Mucosa of descending colon (tissue), 3 donors: ENCODE measurements around the gene RXRA. TPM values are rescaled to one million over a fixed set of nuclear protein-coding genes. Genes with fewer than 3 reads are reported as not detected.

Experiments
- ATAC-seq: fragments of 200-7000 bp; cut with Tn5 transposase; one replicate; pipeline ENCODE4 v1.9.1; 2020; ENCODE audit warnings: mild to moderate bottlenecking, moderate library complexity
- DNase-seq, 3 donors: peaks; one replicate each; pipeline ENCODE4 v3.0.0-alpha.2; 2020
- H3K36me3 ChIP-seq: fragments of 200-600 bp; one replicate; pipeline ENCODE4 v1.8.0; 2021; ENCODE audit warnings: low read depth, mild to moderate bottlenecking
- H3K4me1 ChIP-seq: fragments of 200-600 bp; one replicate; pipeline ENCODE4 v1.8.0; 2021; ENCODE audit warnings: low read depth, mild to moderate bottlenecking
- H3K4me3 ChIP-seq: fragments of 200-600 bp; one replicate; pipeline ENCODE4 v1.8.0; 2021; ENCODE audit warnings: mild to moderate bottlenecking
- H3K9me3 ChIP-seq: fragments of 200-600 bp; one replicate; pipeline ENCODE4 v1.8.0; 2021; ENCODE audit warnings: mild to moderate bottlenecking
- intact Hi-C, 2 donors: fragments of 100-400 bp; cut with DNase I in 1 of 2; cut with micrococcal nuclease in 1 of 2; formaldehyde crosslinking; loops; one replicate each; pipeline versions ENCODE4 v1.11.0 to v1.11.1; 2022; cut with DNase I, micrococcal nuclease
- total RNA-seq, 3 donors: library from RNA; stranded (reverse); fragmentation: NEBNext Ultra II Directional in 2 of 3; extraction: Animal tissue kit (Norgen Biotek cat#: 25700) in 2 of 3; gene quantifications; one replicate each; pipeline versions ENCODE4 v1.2.1 to v1.2.4, GENCODE V29; 2021 to 2023
- TF ChIP-seq, protein P1 (sequence below): fragments of 200-600 bp; IDR thresholded peaks from one replicate; pipeline ENCODE4 v1.8.0; 2022; ENCODE audit warnings: antibody characterized with exemption, mild to moderate bottlenecking
- donor health status: DM: no; HTN: no; CAD: no; lungs with moderate emphysema.
- donor health status: DM: no; HTN: no; CAD: no.
- donor health status: DM: no; HTN: yes; CAD: no.

The RXRA gene
- total RNA-seq, 3 donors from 2014 or later, result 75.2 to 101 (median 85.3) TPM

DNA sequence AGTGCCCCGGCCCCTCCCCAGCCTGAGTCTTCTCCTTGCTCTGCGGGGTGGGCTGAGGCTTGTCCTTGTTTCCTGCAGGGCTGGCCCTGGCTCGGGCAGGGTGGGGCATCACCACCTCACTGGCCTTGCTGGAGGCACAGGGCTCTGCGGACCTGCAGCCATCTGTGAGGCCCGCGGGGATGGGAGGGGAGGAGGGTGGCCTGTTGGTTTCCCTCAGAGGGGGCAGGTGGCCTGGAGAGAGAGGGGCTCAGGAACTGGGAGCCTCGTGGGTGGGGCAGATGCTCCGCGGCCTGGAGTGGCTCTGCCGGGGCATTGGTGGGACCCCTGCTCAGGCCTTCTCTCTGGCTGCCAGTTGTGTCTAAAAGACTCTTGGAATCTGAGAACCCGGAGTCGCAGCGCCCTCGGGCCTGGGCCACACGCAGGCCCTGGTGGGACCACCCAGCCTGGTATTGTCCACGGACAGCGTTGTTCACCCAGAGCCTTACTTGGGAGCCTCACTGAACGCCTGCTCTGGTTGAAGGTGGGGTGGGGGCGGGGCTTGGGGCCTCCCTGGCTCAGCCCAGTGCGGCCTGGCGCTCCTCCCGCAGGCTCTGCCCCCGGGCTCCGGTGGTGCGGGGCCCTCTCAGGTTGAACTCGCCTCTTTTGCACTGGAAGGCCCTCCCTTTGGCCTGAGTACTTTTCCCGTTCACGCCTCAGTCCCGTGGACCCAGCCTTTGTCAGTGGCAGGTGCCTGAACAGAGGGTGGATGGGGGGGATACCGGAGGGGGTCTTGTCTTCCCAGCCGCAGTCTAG, 111.3 kb downstream of the RXRA start:
- Histone ChIP-seq H3K9me3 (no peaks in the 10 kb centered on the region), H3K36me3 (no peaks in the 10 kb centered on the region), H3K4me3 (no peak overlapping the region), H3K4me1 (peaks cover 8% of the 10 kb centered on the region)
- no peak for DNase-seq
- TF ChIP-seq, protein P1, sequence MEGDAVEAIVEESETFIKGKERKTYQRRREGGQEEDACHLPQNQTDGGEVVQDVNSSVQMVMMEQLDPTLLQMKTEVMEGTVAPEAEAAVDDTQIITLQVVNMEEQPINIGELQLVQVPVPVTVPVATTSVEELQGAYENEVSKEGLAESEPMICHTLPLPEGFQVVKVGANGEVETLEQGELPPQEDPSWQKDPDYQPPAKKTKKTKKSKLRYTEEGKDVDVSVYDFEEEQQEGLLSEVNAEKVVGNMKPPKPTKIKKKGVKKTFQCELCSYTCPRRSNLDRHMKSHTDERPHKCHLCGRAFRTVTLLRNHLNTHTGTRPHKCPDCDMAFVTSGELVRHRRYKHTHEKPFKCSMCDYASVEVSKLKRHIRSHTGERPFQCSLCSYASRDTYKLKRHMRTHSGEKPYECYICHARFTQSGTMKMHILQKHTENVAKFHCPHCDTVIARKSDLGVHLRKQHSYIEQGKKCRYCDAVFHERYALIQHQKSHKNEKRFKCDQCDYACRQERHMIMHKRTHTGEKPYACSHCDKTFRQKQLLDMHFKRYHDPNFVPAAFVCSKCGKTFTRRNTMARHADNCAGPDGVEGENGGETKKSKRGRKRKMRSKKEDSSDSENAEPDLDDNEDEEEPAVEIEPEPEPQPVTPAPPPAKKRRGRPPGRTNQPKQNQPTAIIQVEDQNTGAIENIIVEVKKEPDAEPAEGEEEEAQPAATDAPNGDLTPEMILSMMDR, result no peak
- ATAC-seq, result no peak
- intact Hi-C loops, result no loop called here

- ATAC-seq, result no peak
- no peak for DNase-seq
Observed at GRCh38 chr9:134438195-134438788, 112.0 kb downstream of the RXRA start.

GRCh38 chr9:134439368-134439784, 113.1 kb downstream of the RXRA start:
- Histone ChIP-seq H3K9me3 (no peaks in the 10 kb centered on the region), H3K4me1 (peaks cover 10% of the 10 kb centered on the region), H3K36me3 (no peaks in the 10 kb centered on the region), H3K4me3 (no peak overlapping the region)
- ATAC-seq, result no peak
- intact Hi-C loops, result no loop called here
- DNase-seq, result no peak
- TF ChIP-seq, protein P1, result no peak

More at GRCh38 chr9:134438195-134438788, 112.0 kb downstream of the RXRA start:
- TF ChIP-seq, protein P1, result no peak
- peaks cover 10% of the 10 kb centered on the region for H3K4me1 ChIP-seq
- no peaks in the 10 kb centered on the region for H3K9me3 ChIP-seq
- intact Hi-C loops, result no loop called here
- no peaks in the 10 kb centered on the region for H3K36me3 ChIP-seq
- H3K4me3 ChIP-seq, result no peak overlapping the region

- DNase-seq (no peak), ATAC-seq (no peak)
- intact Hi-C loops, result loop anchor here in 1 of 2 donors (5.0 kb wide), 1 partner anchor 268 kb away; no protein-coding TSS in a partner anchor
- no peak overlapping the region for H3K4me3 ChIP-seq
- H3K9me3 ChIP-seq, result no peaks in the 10 kb centered on the region
- H3K36me3 ChIP-seq, result no peaks in the 10 kb centered on the region
- peaks cover 2% of the 10 kb centered on the region for H3K4me1 ChIP-seq
- TF ChIP-seq, protein P1, result no peak
Observed at GRCh38 chr9:134440636-134441226, 114.5 kb downstream of the RXRA start.

GRCh38 chr9:134441227-134442084, 115.2 kb downstream of the RXRA start:
- Histone ChIP-seq H3K9me3 (no peaks in the 10 kb centered on the region), H3K36me3 (no peaks in the 10 kb centered on the region), H3K4me3 (no peak overlapping the region), H3K4me1 (peaks cover 2% of the 10 kb centered on the region)
- TF ChIP-seq, protein P1, result no peak
- intact Hi-C loops, result loop anchor here (2.0 to 5.0 kb wide), 2 partner anchors 269 to 271 kb away; no protein-coding TSS in a partner anchor
- no peak for DNase-seq
- ATAC-seq, result peak; percentile 8
